GM13976 (cell line): Measurements from ENCODE around the gene PBX1.

ENCODE experiments used
- DNase-seq: peaks from one replicate; pipeline ENCODE4 v3.0.0; 2012; ENCODE audit warnings: low spot score
- in situ Hi-C: fragments of 300-500 bp; cut with MboI; formaldehyde crosslinking; loops from one replicate; pipeline ENCODE4 v1.12.0; 2022; ENCODE audit warnings: low sequenced_read_pairs, mixed read lengths, inconsistent platforms; ENCODE audit not compliant: unreplicated experiment
- TF ChIP-seq, protein P1 (sequence below): IDR thresholded peaks from 2 replicates; pipeline ENCODE4 v1.5.1; 2012; ENCODE audit warnings: borderline replicate concordance, mild to moderate bottlenecking; ENCODE audit not compliant: insufficient read depth; ENCODE audit errors: extremely low read depth, missing control alignments, control extremely low read depth

PBX1 gene

DNA sequence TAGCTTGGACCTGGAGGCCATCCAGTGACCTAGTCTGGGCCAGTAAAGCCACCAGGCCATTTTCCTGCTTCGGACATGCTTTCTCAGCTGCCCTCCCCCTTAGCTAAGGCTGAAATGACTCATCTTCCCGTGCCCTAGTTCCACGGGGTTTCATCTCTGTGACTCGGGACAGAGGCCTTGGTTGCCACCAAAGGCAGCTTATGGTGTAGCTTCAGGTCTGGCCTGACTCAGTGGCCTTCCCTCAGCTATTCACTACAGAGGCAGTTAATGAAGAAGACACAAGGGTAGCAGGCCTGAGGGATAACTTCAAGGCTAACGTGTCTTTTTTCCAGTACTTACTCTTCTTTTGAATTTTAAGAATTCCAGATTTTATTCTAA lies 82.4 kb downstream of the PBX1 start:
- no peak for DNase-seq
- in situ Hi-C loops, result no loop called here
- TF ChIP-seq, protein P1, sequence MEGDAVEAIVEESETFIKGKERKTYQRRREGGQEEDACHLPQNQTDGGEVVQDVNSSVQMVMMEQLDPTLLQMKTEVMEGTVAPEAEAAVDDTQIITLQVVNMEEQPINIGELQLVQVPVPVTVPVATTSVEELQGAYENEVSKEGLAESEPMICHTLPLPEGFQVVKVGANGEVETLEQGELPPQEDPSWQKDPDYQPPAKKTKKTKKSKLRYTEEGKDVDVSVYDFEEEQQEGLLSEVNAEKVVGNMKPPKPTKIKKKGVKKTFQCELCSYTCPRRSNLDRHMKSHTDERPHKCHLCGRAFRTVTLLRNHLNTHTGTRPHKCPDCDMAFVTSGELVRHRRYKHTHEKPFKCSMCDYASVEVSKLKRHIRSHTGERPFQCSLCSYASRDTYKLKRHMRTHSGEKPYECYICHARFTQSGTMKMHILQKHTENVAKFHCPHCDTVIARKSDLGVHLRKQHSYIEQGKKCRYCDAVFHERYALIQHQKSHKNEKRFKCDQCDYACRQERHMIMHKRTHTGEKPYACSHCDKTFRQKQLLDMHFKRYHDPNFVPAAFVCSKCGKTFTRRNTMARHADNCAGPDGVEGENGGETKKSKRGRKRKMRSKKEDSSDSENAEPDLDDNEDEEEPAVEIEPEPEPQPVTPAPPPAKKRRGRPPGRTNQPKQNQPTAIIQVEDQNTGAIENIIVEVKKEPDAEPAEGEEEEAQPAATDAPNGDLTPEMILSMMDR, result no peak

GRCh38 chr1:164643018-164643417 lies 84.0 kb downstream of the PBX1 start:
- in situ Hi-C loops, result no loop called here
- TF ChIP-seq, protein P1, result no peak

DNA sequence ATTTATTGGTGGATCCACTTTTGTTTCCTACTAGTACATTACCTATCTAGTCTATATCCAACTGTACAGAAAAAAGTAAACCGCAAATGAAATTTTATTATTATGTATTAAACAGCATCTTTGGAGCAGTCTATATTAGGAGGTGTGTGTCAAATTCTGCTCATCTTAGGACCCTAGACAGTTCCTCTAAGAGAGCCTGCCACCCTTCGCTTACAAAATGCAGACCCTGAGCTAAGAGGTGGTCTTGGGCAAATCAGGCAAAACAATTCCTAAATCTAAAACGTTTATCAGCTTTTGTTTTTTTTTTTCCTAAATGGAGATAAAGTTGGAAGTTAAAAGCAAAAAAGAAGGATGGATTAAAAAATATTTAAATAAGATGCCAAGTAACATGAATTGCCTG lies 85.3 kb downstream of the PBX1 start:
- TF ChIP-seq, protein P1, result no peak
- in situ Hi-C loops, result no loop called here
- no peak for DNase-seq

More at GRCh38 chr1:164643018-164643417, 84.0 kb downstream of the PBX1 start:
- DNase-seq, result no peak

DNA sequence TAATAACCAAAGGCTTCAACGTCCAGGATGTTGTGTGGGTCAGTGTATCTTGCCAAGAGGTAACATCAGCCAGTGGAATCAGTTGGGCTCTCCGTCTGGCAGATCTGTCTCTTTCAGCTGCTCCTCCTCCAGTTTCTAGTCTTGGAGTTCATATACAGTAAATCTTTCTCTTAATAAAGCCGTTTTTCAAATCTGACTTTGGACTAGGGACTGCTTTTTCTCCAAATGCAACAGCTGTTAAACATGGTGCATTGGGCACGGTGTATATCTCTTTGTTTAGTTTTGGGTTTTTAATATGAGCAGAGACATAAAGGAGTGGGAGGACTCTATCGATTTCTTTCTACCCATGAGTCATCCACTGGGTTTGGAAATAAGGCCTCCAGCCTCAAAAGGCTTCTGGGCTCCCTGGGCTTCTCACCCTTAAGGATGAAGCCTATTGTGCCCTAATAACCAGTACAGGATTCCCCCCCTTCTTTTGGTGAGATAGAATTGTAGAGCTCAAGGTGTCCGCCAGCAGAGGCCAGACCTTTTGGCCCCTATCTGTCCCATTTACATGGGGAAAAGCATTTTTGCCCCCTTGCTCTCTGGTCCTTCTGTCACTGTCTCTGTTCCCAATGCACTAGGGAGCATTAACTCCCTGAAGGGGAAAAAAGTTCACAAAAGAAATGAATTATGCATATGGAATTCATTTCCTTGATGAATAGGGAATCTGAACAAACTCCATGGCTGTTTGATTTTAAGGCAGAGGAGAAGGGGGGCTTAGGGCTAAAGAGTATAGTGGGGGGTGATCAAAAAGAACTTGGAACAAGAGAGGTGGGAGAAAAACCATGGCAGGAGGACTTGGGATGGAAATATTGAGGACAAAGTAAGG lies 86.0 kb downstream of the PBX1 start:
- DNase-seq, result no peak

DNA sequence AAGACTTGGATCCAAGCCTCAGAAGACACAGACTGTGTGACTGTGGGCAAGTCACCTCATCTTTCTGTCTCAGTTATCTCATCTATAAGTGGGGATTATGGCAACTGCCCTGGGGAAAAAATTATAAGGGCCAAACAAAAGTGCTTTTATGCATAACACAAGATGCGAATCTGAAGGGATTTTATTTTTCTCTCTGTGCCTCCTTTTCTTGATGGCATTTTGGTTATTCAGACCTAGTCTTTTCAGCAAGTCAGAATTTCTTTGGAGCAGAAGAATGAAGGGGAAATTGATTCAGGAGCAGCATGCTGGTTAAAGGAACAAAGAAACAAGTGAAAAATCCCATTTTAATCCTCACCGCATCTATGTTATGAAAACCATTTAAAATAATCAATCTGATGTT lies 86.9 kb downstream of the PBX1 start:
- in situ Hi-C loops, result no loop called here
- TF ChIP-seq, protein P1, result no peak
- no peak for DNase-seq

More for the DNA sequence above, 86.0 kb downstream of the PBX1 start:
- TF ChIP-seq, protein P1, result no peak
- in situ Hi-C loops, result no loop called here

DNA sequence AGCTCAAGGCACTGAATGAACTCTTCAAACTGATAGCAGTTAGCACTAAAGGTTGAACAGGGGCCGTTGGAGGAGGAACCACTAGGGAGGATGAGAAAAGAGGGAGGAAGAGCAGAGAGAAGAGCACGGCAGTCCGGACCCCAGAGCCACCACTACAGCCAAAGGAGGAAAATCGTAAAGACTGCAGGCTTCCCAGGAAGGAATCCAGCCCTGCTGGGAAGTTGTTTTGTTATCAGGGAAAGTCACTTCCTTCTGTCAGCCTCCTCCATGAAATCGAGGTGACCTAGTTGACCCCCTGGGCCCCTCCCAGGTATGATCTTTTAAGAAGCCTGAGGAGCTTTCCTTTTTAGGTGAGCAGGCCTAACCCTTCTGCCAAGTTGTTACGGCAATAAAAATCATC lies 88.2 kb downstream of the PBX1 start:
- no peak for DNase-seq
- in situ Hi-C loops, result no loop called here
- TF ChIP-seq, protein P1, result no peak

GRCh38 chr1:164648636-164649035 lies 89.7 kb downstream of the PBX1 start:
- in situ Hi-C loops, result no loop called here
- no peak for DNase-seq
- TF ChIP-seq, protein P1, result no peak
